Upper lobe of right lung (tissue), 1 donor: Measurements from ENCODE around the gene A4GALT. TPM values are rescaled to one million over a fixed set of nuclear protein-coding genes. Genes with fewer than 3 reads are reported as not detected.
"Not testable (repeated sequence)": the region's sequence is repeated elsewhere in the genome, so short reads cannot be mapped to it uniquely, and the experiment has no call there.

Experiments
- ATAC-seq: fragments of 200-7000 bp; cut with Tn5 transposase; one replicate; pipeline ENCODE4 v1.9.1; 2020; ENCODE audit warnings: mild to moderate bottlenecking, moderate library complexity
- DNase-seq: peaks from one replicate; pipeline ENCODE4 v3.0.0-alpha.2; 2020
- H3K27ac ChIP-seq: fragments of 200-600 bp; one replicate; pipeline ENCODE4 v1.8.0; 2022
- H3K27me3 ChIP-seq: fragments of 200-600 bp; one replicate; pipeline ENCODE4 v1.8.0; 2022; ENCODE audit warnings: mild to moderate bottlenecking
- H3K36me3 ChIP-seq: fragments of 200-600 bp; one replicate; pipeline ENCODE4 v1.8.0; 2022
- H3K4me1 ChIP-seq: fragments of 200-600 bp; one replicate; pipeline ENCODE4 v1.8.0; 2022
- H3K4me3 ChIP-seq: fragments of 200-600 bp; one replicate; pipeline ENCODE4 v1.8.0; 2022; ENCODE audit warnings: mild to moderate bottlenecking
- H3K9me3 ChIP-seq: fragments of 200-600 bp; one replicate; pipeline ENCODE4 v1.8.0; 2022
- CTCF ChIP-seq: fragments of 200-600 bp; IDR thresholded peaks from one replicate; pipeline ENCODE4 v1.8.0; 2022; ENCODE audit warnings: antibody characterized with exemption
- intact Hi-C: fragments of 100-400 bp; cut with DNase I; formaldehyde crosslinking; loops from one replicate; pipeline ENCODE4 v1.11.0; 2022
- total RNA-seq: library from RNA; stranded (reverse); fragmentation: NEBNext Ultra II Directional; extraction: Animal tissue kit (Norgen Biotek cat#: 25700); gene quantifications from one replicate; pipeline ENCODE4 v1.2.1, GENCODE V29; 2021
- donor health status: DM: no; HTN: yes; CAD: no; lungs with severe emphysema.

A4GALT gene
- total RNA-seq, 1 donor from 2014 or later, result 25.7 TPM

GRCh38 chr22:42670046-42670445 is 50.6 kb downstream of the A4GALT start:
- Histone ChIP-seq H3K4me3 (no peak overlapping the region), H3K27ac (no peak overlapping the region), H3K9me3 (no peaks in the 10 kb centered on the region), H3K27me3 (no peaks in the 10 kb centered on the region), H3K36me3 (no peaks in the 10 kb centered on the region), H3K4me1 (peaks cover 10% of the 10 kb centered on the region)
- ATAC-seq, result no peak
- intact Hi-C loops, result no loop called here
- no peak for TF ChIP-seq CTCF
- DNase-seq, result no peak

- H3K27me3 ChIP-seq, intact Hi-C loops, ATAC-seq, H3K27ac ChIP-seq, H3K9me3 ChIP-seq, H3K4me3 ChIP-seq, H3K36me3 ChIP-seq, DNase-seq: not testable (repeated sequence)
- peaks cover 13% of the 10 kb centered on the region for H3K4me1 ChIP-seq
Measured at GRCh38 chr22:42666393-42666792, 54.3 kb downstream of the A4GALT start.

GRCh38 chr22:42664976-42665831 is 55.5 kb downstream of the A4GALT start:
- ATAC-seq (no peak), DNase-seq (no peak)
- intact Hi-C loops, result no loop called here
- Histone ChIP-seq H3K9me3 (no peaks in the 10 kb centered on the region), H3K27me3 (no peaks in the 10 kb centered on the region), H3K4me1 (peaks cover 4% of the 10 kb centered on the region), H3K27ac (no peak overlapping the region), H3K4me3 (no peak overlapping the region), H3K36me3 (no peaks in the 10 kb centered on the region)
- TF ChIP-seq CTCF, result no peak

GRCh38 chr22:42661985-42662831 is 58.5 kb downstream of the A4GALT start:
- Histone ChIP-seq H3K9me3 (no peaks in the 10 kb centered on the region), H3K27ac (peak overlapping the region; percentile 17)
- peak; percentile 95 for ATAC-seq

GRCh38 chr22:42656578-42656977 is 64.1 kb downstream of the A4GALT start:
- Histone ChIP-seq H3K9me3 (no peaks in the 10 kb centered on the region), H3K27me3 (no peaks in the 10 kb centered on the region), H3K4me1 (no peaks in the 10 kb centered on the region), H3K27ac (no peak overlapping the region), H3K36me3 (no peaks in the 10 kb centered on the region), H3K4me3 (no peak overlapping the region)
- intact Hi-C loops, result loop anchor here (10.0 kb wide), 2 partner anchors 58 to 158 kb away; no protein-coding TSS in a partner anchor
- ATAC-seq (no peak), DNase-seq (no peak)
- no peak for TF ChIP-seq CTCF

More at GRCh38 chr22:42661985-42662831, 58.5 kb downstream of the A4GALT start:
- Histone ChIP-seq H3K36me3 (no peaks in the 10 kb centered on the region), H3K27me3 (no peaks in the 10 kb centered on the region), H3K4me1 (peaks cover 3% of the 10 kb centered on the region), H3K4me3 (peak overlapping the region; percentile 56)
- DNase-seq, result peak; percentile 89
- TF ChIP-seq CTCF, result peak; percentile 78
- intact Hi-C loops, result no loop called here

GRCh38 chr22:42655693-42656092 is 65.0 kb downstream of the A4GALT start:
- Histone ChIP-seq H3K27me3 (no peaks in the 10 kb centered on the region), H3K9me3 (no peaks in the 10 kb centered on the region), H3K4me3 (no peak overlapping the region), H3K4me1 (no peaks in the 10 kb centered on the region), H3K36me3 (no peaks in the 10 kb centered on the region), H3K27ac (no peak overlapping the region)
- DNase-seq (no peak), ATAC-seq (no peak)
- intact Hi-C loops, result loop anchor here (10.0 kb wide), 2 partner anchors 59 to 159 kb away; no protein-coding TSS in a partner anchor
- no peak for TF ChIP-seq CTCF
